NCI-H1417 treated with DMSO at 0.1 percent for 48 hours (cell line): Measurements from ENCODE around the gene ZNF695.

Source experiments
- DNase-seq: peaks from one replicate; lab custom pipeline; 2025; lab: John Stamatoyannopoulos, UW

ZNF695 gene

DNA sequence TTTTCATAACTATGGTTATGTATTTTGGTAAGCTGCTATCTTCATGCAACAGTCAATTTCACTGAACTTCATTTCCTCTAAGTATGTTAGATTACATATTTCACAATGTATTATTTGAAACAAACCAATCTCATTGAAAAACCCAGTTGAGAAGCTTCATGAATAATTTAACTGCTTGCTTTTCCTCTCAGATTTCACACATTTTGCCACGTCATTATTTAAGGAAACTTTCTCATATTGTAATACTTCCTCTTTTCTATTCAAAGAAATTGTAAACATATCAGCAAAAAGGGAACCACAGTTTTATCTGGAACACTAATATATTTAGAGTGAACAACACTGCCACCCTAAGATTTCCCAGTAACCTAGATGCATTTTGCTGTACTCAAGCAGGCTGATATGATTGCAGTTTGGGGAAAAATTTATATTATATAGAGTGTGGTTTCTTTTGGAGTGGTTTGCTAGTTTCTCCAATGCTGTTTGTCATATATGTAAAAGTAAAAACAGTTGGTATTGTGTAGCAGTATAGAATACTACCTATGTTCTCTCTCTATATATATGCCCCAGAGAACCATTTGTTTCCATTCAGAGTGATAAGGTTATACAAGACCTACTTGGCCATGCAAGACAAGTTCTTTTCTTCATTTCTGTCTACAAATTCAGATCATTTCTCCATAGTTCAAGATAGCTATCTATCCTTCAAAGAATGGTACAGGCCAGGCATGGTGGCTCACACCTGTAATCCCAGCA is 47.7 kb downstream of the ZNF695 start:
- no peak for DNase-seq

DNA sequence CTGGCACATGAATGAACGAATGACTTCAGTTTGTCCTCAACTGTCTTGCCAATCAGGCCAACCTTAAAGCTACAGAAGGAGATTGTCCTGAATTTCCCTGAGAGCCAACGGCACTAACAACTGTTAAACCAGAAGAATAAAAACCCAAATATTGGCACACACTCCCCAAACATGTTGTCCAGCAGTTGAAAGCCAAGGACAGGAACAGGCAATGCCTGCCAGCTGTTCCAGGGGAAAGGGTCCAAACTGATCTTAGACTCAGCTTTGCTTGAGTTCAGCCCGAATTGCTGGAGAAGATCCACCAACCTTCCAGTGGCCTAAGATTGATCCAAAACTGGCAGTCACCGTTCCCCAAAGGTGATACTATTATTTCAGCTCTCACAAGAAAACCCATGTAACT is 53.7 kb downstream of the ZNF695 start:
- DNase-seq = no peak

DNA sequence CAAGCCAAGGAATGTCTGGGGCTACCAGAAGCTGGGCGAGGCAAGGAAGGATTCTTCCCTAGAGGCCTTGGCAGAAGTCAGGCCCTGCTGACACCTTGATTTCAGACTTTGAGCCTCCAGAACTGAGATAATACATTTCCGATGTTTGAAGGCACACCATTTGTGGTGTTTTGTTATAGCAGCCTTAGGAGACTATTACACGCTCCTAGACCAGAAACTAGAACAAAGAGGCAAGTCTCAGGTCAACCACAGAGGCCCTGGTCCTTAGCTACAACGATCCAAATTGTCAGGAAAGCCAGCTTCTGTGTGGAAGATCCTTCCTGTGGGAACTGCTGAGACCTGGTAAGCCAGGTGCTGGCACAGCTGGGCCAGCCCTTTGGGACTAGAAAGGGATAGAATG is 56.4 kb downstream of the ZNF695 start:
- DNase-seq = no peak

DNA sequence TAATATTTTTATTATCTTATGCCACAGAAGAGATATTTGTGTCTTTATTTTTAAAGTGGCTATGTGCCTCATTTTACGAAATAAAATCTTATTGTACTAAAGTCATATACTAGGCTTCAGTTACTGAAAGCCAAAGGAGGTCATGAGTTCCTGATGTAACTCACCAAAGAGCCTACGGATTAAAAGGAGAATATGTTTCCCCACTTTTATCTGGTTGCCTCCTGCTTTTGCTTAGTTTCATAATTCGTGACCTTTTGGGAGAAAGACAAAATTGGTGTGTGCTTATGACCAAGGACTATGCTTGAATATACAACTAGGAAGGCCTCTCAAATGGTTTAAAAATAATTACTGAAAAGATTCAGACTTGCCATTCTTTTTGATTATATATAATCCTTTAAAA is 57.9 kb downstream of the ZNF695 start:
- no peak for DNase-seq

DNA sequence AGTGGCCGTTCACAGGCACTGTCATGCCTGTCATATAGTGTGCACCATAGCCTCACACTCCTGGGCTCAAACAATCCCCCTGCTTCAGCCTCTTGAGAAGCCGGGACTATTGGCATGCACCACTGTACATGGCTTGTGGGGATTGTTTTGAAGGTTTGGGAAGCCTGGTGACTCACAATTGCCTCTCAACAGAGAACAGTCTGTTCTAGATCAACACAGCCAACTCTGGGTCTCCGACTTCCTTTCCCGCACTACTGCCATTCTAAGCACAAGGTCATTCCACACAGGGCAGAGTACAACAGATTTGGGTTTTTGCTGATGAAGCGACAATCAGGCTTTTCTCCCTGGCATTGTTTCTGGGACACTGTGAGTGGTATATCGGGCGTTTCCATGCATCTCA is 60.6 kb downstream of the ZNF695 start:
- no peak for DNase-seq

DNA sequence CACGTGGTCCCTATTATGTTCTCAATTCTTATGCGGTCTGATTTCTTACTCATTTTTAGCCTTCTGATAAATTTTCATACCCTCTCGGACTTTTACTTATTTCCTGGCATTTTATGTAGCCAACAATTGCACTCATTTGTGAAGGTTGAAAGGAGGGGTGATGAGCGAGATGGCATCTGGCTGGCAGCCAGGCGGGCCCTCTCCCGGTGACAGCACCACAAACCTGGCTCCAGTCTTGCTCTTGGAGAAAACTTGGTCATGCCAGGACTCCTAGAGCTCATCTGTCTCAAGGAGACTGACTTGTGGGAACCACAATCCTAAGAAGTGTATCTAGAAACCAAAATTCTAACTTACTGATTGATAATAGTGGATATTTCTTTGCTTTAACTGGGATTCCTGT is 61.5 kb downstream of the ZNF695 start:
- no peak for DNase-seq
